ENCODE measurements around the gene ANKRD53. TPM values are rescaled to one million over a fixed set of nuclear protein-coding genes. Genes with fewer than 3 reads are reported as not detected.
A peak's percentile ranks its signal among the peaks of the same experiment; 100 is the strongest.

The ANKRD53 gene
- total RNA-seq, 4 donors from 2014 or later = 0.18 to 0.76 TPM; not detected in 2

GRCh38 chr2:70990216-70990615 is 11.8 kb downstream of the ANKRD53 start:
- H3K36me3 ChIP-seq = peaks cover 21 to 70% (median 30%) of the 10 kb centered on the region in 3 donors
- peaks cover 14 to 49% (median 17%) of the 10 kb centered on the region in 3 donors for H3K4me1 ChIP-seq
- H3K27ac ChIP-seq = no peak overlapping the region
- no peaks in the 10 kb centered on the region for H3K9me3 ChIP-seq
- 56 to 72% methylated on average over 3 to 5 of the region's 5 CpGs for WGBS, 2 donors
- DNase-seq = no peak
- no peaks in the 10 kb centered on the region for H3K27me3 ChIP-seq
- intact Hi-C loops (cut with DNase I) = no loop called here
- TF ChIP-seq, protein P1, sequence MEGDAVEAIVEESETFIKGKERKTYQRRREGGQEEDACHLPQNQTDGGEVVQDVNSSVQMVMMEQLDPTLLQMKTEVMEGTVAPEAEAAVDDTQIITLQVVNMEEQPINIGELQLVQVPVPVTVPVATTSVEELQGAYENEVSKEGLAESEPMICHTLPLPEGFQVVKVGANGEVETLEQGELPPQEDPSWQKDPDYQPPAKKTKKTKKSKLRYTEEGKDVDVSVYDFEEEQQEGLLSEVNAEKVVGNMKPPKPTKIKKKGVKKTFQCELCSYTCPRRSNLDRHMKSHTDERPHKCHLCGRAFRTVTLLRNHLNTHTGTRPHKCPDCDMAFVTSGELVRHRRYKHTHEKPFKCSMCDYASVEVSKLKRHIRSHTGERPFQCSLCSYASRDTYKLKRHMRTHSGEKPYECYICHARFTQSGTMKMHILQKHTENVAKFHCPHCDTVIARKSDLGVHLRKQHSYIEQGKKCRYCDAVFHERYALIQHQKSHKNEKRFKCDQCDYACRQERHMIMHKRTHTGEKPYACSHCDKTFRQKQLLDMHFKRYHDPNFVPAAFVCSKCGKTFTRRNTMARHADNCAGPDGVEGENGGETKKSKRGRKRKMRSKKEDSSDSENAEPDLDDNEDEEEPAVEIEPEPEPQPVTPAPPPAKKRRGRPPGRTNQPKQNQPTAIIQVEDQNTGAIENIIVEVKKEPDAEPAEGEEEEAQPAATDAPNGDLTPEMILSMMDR (IDR thresholded peaks at IDR 0.05) = no peak
- no peak for TF ChIP-seq POLR2A (IDR thresholded peaks at IDR 0.05)
- no peak overlapping the region for H3K4me3 ChIP-seq

GRCh38 chr2:70991142-70991541 is 12.7 kb downstream of the ANKRD53 start:
- Histone ChIP-seq H3K27ac (no peak overlapping the region), H3K4me3 (no peak overlapping the region), H3K4me1 (peaks cover 14 to 53% (median 21%) of the 10 kb centered on the region in 3 donors), H3K27me3 (no peaks in the 10 kb centered on the region), H3K36me3 (peaks cover 21 to 61% (median 30%) of the 10 kb centered on the region in 3 donors), H3K9me3 (no peaks in the 10 kb centered on the region)
- WGBS, 2 donors = 100% methylated on average over 3 of the region's 5 CpGs; no CpG with 5 or more reads in 1 of the 2 donors
- no peak for DNase-seq
- TF ChIP-seq POLR2A (IDR thresholded peaks at IDR 0.05) = no peak
- TF ChIP-seq, protein P1 (IDR thresholded peaks at IDR 0.05) = no peak
- intact Hi-C loops (cut with DNase I) = no loop called here

DNA sequence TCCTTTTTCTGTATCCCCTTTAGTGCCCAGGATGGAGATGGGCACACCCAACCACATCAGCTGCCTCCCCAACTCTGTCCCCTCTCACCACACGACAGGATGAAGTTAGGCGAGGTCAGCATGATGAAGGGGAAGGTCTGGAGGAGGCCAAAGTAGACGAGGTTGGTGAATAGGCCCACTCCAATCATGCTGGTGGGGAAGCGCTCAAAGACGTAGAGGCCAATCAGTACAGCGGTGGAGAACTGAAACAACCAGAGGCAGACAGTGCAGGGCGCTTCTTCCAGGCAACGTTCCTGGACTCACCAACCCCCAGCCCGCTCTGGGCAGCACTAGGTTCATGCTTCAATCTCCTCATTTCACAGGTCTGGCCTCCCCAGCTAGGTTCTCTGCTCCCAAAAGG is 13.3 kb downstream of the ANKRD53 start:
- Histone ChIP-seq H3K9me3 (no peaks in the 10 kb centered on the region), H3K27ac (no peak overlapping the region), H3K4me3 (no peak overlapping the region), H3K4me1 (peaks cover 14 to 53% (median 21%) of the 10 kb centered on the region in 3 donors), H3K27me3 (no peaks in the 10 kb centered on the region), H3K36me3 (peaks cover 21 to 55% (median 28%) of the 10 kb centered on the region in 3 donors)
- intact Hi-C loops (cut with DNase I) = no loop called here
- WGBS, 2 donors = 86 to 89% methylated on average over 7 to 9 of the region's 9 CpGs
- DNase-seq = no peak
- TF ChIP-seq, protein P1 (IDR thresholded peaks at IDR 0.05) = no peak
- no peak for TF ChIP-seq POLR2A (IDR thresholded peaks at IDR 0.05)

- Histone ChIP-seq H3K4me1 (peaks cover 14 to 44% (median 21%) of the 10 kb centered on the region in 3 donors), H3K27ac (peak overlapping the region in 2 of 4 donors; percentile 91 to 93), H3K36me3 (peaks cover 8 to 40% (median 18%) of the 10 kb centered on the region in 3 donors), H3K4me3 (peak overlapping the region; percentile 89 to 99 (median 96)), H3K9me3 (no peaks in the 10 kb centered on the region), H3K27me3 (no peaks in the 10 kb centered on the region)
- intact Hi-C loops (cut with DNase I) = no loop called here
- WGBS, 2 donors = 84 to 90% methylated on average over 11 to 12 of the region's 12 CpGs
- no peak for TF ChIP-seq POLR2A (IDR thresholded peaks at IDR 0.05)
- TF ChIP-seq, protein P1 (IDR thresholded peaks at IDR 0.05) = no peak
- DNase-seq = no peak
Measured at GRCh38 chr2:70992945-70993853, 14.8 kb downstream of the ANKRD53 start.

Measured in esophagus squamous epithelium (tissue), 5 donors.